NCI-H526 (cell line): ENCODE results near the gene SLITRK5.

Source experiments
- DNase-seq, 2 experiments: peaks; one replicate each; lab custom pipeline; 2025; lab: John Stamatoyannopoulos, UW

Gene SLITRK5, protein sequence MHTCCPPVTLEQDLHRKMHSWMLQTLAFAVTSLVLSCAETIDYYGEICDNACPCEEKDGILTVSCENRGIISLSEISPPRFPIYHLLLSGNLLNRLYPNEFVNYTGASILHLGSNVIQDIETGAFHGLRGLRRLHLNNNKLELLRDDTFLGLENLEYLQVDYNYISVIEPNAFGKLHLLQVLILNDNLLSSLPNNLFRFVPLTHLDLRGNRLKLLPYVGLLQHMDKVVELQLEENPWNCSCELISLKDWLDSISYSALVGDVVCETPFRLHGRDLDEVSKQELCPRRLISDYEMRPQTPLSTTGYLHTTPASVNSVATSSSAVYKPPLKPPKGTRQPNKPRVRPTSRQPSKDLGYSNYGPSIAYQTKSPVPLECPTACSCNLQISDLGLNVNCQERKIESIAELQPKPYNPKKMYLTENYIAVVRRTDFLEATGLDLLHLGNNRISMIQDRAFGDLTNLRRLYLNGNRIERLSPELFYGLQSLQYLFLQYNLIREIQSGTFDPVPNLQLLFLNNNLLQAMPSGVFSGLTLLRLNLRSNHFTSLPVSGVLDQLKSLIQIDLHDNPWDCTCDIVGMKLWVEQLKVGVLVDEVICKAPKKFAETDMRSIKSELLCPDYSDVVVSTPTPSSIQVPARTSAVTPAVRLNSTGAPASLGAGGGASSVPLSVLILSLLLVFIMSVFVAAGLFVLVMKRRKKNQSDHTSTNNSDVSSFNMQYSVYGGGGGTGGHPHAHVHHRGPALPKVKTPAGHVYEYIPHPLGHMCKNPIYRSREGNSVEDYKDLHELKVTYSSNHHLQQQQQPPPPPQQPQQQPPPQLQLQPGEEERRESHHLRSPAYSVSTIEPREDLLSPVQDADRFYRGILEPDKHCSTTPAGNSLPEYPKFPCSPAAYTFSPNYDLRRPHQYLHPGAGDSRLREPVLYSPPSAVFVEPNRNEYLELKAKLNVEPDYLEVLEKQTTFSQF

DNA sequence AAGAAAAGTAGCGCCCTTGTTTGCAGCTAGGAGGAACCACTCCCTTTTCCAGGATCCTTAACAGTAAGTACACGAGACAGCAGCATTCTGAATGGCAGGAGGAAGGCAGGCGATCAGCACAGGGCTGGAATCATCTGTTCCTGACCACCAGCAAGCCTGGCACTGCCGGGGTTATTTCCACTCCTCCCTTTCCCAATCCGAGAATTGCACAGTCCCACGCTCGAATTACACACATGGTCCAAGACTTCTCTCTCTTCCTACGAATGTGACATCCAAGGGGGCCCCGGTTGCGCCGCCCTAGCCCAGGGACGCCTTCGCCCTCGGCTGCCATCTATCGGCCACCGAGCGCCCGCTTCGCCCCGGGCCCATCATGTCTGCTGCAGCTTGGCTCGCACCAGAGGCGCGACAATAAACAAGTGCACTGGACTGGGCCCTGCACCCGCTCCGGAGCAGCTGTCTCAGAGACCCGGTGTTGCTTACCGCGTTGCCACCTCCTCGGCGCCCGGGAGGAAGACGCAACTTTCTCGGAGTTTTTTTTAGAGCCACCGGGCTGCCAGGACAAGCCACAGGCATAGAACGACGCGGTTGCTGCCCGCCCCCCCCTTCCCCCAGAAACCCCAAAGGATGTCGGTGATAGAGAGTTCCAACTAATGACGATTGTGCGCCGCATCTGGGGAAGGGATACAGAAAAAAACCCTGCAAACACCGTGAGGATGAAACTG lies at the start of gene SLITRK5:
SLITRK5 (plus strand) TSS at position 341 of the 722 bp plus-strand sequence. CDS start 4,018 bp downstream, outside the sequence.
- DNase-seq: peak; percentile 88 to 95

DNA sequence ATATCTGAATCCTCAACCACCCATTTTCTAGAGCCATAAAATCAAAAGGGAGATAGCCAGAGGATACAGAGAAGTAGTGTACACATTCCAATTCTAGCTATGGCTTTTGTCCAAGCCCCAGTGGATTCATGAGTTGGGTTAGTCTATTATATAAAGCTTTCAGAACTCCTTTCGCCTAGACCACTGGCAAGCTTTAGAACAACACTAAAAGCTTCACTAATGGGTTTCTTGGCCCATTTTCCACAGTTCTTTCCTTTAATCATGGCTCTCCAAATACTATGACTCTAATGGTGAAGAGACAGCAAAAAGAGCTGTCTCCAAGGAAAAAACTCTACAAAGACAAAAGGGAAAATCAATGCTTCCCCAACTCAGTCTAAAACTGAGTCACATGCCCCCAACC lies 48.2 kb upstream of the SLITRK5 start:
- DNase-seq: no peak

DNA sequence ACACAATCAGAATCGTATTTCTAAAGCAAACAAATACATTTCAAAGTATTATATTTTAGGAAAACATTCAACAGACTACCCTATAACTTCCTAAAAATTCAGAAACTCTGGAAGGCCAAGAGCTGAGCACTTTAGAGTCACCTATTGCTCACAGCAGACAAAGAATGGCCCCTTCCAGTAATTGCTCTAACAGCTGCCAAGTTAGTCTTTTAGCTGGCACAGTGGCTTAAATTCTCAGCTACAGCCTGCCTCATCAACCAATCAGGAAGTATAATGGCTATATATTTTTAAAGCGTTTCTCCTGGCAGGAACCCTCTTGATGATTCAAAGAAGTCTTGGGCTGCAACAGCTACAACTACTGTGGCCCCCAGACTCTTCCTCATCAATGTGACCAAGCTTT lies 14.9 kb upstream of the SLITRK5 start:
- no peak for DNase-seq

DNA sequence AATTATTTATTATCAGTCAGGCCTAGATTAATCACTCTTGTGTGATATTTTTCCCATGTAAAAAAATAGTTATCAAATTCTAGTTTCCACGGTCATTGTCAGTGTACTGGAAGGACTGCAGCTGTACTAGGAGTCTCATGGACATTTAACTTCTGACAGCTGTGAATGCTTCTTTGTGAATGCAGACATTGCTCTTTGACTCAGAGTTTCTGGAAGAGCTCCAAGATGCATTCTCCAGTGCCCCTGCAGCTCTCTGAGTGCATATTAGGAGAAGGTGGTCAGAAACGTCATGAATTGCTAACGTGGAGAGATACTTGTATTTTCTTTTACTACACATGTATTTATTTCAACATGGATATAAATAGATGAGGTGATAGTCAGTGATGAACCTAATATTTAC lies 9.7 kb upstream of the SLITRK5 start:
- no peak for DNase-seq

DNA sequence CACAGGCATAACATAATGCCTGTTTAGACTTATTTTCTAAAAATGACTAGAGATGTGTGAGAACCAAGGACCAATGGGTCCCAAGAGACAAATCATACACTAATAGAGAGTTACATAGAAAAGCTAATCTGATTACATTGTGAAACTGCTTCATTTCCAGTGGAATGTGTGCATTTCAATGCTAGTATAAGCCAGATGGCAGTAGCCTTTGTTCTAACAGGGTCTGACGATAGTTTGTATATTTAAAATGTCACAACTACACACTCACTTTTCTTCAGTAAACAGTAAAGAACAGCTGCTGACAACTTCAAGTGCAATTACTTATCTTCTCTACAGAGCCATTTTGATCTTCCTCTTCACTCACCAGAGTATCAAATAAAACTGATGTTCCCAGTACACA lies 4.3 kb upstream of the SLITRK5 start:
- no peak for DNase-seq

DNA sequence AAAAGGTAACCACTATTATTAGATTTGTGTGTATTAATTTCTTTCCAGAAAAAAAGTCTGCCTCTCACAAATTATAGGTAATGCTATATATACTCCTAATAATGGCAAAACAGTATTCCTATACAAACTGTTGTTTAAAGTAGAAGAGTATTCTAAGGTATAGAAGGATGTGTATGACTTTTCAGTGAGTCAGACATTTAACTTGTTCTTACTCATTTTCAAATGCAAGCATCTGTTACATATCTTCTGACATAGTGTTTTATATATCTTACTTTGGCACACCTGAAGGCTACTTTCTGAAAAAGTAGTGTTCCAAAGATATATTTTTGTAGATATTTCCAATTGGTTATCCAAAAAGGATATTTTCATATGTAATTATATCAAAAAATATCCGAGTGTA lies 3.5 kb upstream of the SLITRK5 start:
- DNase-seq: no peak

DNA sequence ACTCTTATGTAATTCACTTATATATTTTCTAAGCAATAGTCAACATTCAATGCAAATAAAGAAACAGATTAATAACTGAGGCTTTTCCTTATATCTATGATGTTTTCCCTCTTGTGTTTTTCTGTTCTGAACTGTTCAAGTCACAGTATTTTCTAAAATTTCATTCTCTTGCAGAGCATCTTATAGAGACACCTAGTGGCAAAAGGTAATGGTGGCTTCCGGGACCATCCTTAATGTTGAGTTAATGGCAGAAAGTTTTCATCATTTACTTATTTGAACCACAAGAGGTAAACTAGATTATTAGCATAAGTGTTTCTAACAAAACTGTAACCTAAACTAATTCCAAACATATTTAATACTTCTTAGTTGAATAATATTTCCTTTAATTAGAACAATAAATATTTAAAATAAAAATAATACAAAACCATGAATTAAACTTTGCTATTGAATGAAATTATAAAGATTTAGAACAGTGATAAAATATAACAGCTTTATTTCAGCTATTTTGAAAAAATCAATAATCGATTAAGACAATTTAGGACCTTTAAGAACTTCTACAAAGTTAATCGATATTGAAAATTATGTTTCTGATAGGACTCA lies 1.7 kb upstream of the SLITRK5 start:
- DNase-seq: peak; percentile 60 to 82

DNA sequence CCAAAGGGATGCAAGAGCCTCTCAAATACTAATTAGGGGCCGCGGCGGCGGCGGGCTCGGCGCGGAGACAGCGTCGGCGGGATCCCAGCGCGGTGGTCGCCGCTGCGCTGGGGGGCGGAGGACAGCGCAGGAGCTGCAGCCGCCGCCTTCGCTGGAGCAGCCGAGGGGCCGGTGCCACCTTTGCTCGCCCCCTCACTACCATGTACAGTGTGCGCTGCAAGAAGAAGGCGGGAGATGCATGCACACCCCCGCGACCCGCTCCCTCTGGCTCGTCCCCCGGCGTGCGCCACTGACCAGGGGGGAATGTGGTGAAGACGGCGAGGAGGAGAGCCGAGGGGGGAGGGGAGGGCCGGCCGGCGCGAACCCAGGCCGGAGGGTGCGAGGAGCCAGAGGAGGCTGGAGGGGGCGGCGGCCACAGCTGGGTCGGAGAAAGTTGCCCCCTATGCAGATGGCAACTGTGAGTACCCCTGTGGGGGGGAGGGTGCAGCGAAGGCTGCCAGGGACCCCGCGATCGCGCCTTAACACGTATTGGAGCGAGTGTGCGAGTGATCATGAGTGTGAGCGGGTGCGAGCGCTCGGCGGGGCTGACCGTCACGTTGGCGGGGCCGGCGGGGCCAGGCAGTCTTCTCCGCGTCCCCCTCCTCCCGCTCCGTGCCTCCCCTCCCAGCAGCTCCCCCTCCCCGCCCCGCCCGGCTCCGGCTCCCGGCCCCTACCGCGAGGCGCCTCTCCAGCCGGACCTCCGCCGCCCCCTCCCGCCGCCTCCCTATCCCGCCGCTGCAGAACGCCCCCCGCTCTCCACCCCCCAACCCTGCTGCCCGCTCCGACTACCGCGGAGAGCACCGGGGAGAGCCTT lies 808 bp downstream of the SLITRK5 start:
- DNase-seq: peak in 1 of 2 experiments; percentile 76

DNA sequence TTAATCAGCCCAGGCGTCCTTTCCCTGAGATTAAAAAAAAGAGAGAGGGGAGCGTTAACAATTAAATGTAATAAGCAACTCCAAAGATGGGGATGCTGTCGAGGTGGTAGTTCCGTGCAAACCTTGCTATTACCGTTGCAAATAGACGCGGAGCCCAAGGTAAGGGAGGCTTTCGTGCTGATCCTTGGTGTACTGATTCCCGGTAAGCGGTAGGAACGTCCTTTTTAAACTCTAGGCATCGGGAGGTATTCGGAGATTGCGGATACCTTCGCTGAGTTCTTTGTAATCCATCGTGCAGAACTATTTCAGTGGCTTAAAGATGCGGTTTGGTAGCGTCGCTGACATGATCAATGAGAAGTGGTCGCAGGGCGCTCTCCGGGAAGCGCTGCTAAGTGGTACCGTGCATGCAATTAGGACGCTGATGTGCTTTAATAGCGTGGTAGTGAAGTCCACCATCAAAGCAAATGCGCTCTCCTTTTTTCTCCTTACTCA lies 3.1 kb downstream of the SLITRK5 start:
- DNase-seq: peak; percentile 33 to 57

DNA sequence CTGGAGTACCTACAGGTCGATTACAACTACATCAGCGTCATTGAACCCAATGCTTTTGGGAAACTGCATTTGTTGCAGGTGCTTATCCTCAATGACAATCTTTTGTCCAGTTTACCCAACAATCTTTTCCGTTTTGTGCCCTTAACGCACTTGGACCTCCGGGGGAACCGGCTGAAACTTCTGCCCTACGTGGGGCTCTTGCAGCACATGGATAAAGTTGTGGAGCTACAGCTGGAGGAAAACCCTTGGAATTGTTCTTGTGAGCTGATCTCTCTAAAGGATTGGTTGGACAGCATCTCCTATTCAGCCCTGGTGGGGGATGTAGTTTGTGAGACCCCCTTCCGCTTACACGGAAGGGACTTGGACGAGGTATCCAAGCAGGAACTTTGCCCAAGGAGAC lies 4.7 kb downstream of the SLITRK5 start:
- DNase-seq: no peak

DNA sequence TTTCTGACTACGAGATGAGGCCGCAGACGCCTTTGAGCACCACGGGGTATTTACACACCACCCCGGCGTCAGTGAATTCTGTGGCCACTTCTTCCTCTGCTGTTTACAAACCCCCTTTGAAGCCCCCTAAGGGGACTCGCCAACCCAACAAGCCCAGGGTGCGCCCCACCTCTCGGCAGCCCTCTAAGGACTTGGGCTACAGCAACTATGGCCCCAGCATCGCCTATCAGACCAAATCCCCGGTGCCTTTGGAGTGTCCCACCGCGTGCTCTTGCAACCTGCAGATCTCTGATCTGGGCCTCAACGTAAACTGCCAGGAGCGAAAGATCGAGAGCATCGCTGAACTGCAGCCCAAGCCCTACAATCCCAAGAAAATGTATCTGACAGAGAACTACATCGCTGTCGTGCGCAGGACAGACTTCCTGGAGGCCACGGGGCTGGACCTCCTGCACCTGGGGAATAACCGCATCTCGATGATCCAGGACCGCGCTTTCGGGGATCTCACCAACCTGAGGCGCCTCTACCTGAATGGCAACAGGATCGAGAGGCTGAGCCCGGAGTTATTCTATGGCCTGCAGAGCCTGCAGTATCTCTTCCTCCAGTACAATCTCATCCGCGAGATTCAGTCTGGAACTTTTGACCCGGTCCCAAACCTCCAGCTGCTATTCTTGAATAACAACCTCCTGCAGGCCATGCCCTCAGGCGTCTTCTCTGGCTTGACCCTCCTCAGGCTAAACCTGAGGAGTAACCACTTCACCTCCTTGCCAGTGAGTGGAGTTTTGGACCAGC lies 5.3 kb downstream of the SLITRK5 start:
- DNase-seq: no peak

DNA sequence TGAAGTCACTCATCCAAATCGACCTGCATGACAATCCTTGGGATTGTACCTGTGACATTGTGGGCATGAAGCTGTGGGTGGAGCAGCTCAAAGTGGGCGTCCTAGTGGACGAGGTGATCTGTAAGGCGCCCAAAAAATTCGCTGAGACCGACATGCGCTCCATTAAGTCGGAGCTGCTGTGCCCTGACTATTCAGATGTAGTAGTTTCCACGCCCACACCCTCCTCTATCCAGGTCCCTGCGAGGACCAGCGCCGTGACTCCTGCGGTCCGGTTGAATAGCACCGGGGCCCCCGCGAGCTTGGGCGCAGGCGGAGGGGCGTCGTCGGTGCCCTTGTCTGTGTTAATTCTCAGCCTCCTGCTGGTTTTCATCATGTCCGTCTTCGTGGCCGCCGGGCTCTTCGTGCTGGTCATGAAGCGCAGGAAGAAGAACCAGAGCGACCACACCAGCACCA lies 5.9 kb downstream of the SLITRK5 start:
- DNase-seq: no peak

DNA sequence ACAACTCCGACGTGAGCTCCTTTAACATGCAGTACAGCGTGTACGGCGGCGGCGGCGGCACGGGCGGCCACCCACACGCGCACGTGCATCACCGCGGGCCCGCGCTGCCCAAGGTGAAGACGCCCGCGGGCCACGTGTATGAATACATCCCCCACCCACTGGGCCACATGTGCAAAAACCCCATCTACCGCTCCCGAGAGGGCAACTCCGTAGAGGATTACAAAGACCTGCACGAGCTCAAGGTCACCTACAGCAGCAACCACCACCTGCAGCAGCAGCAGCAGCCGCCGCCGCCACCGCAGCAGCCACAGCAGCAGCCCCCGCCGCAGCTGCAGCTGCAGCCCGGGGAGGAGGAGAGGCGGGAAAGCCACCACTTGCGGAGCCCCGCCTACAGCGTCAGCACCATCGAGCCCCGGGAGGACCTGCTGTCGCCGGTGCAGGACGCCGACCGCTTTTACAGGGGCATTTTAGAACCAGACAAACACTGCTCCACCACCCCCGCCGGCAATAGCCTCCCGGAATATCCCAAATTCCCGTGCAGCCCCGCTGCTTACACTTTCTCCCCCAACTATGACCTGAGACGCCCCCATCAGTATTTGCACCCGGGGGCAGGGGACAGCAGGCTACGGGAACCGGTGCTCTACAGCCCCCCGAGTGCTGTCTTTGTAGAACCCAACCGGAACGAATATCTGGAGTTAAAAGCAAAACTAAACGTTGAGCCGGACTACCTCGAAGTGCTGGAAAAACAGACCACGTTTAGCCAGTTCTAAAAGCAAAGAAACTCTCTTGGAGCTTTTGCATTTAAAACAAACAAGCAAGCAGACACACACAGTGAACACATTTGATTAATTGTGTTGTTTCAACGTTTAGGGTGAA lies 6.6 kb downstream of the SLITRK5 start:
- DNase-seq: peak; percentile 69 to 86

DNA sequence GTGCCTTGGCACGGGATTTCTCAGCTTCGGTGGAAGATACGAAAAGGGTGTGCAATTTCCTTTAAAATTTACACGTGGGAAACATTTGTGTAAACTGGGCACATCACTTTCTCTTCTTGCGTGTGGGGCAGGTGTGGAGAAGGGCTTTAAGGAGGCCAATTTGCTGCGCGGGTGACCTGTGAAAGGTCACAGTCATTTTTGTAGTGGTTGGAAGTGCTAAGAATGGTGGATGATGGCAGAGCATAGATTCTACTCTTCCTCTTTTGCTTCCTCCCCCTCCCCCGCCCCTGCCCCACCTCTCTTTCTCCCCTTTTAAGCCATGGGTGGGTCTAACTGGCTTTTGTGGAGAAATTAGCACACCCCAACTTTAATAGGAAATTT lies 7.2 kb downstream of the SLITRK5 start:
- no peak for DNase-seq

DNA sequence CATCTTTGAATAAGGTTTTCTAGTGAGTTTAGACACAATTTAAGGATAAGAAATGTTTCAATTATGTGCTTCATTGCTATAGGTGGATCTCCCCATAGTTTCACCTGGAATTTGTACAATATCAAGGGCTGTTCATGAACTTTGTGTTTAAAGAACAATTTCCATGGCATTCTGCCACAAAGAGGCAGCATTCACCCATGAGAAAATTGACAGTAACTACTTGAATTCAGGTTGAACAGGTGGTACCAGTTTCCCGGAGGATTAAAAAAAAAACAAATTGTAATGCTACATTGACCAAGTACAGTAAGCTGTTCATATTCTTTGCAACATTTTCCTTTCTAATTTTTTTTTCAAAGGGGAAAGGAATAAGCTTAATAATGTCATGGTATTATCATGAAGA lies 9.1 kb downstream of the SLITRK5 start:
- peak; percentile 91 to 94 for DNase-seq

DNA sequence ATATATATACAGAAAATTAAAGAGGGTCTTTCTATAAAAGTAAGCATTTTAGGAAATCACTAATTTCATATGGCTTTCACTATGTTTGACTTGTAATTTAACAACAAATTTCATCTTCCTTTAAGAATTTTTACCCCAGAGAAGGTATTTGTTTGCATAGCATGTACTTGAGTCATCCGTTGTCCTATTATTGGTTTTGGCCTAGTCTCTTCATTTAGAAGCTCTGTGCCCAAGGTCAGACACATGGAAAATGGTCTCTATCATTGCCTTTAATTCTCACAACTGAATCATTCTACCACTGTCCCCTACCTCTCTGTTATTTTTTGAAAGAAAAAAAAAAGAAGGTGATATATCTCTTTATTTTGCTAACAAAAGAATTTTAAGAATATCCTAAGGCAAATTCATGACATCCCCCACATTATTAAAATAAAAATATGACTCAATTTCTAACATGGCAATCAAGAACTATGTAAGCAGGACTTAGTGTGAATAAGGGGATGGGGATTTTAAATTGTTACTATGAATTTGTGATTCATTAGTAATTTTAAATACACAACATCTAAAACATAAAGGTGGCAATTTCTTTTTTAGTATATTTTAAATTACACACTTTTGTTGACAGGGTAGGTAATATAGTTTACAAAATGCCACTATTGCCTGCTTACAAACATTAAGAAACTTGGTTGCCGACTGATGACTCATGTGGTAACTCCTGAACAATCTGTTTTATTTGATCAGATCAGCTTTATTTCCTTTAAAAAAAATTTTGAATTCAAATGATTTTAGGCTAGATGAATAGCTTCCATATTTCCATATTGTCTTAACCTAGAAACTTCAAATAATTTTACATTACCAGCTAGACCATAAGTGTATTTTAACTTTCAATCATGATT lies 13.9 kb downstream of the SLITRK5 start:
- no peak for DNase-seq

DNA sequence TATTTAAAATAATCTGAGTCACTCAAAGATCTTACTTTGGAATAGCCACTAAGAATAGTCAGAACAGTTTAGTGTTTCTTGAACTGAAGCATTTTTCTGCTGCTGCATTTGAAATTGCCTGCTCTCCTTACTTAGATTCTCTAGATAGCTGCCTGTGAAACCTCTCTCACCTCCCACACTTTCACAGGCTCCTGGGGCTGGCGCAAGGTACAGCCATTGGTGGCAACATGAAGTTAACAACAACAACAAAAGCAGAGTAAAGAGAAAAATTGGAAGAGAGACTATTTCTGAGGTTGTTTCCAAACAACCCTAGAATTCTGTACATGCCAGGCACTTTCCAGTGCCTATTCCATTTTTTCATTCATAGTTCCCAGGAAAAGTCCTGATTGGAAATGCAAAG lies 25.3 kb downstream of the SLITRK5 start:
- DNase-seq: no peak

DNA sequence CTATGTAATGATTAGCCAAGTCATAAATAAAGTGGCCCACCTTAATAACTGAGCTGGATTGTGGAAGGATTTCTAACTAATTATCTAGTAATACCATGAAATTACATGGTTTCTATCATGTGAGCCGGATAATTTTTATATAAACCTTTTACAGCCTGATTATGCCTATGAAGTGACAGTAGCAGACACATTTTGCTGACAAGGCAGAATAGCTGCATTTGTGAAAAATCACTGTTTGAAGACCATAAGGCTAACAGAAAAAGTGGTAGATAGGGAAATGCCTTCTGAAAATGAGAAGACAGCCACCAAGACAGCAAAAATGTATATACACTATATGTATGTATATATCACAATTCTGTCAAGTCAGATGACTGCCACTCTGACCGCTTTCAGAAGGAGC lies 27.1 kb downstream of the SLITRK5 start:
- DNase-seq: no peak
